Renal cortex interstitium (tissue), 11 donors: Measurements from ENCODE around the gene CHAF1A. TPM values are rescaled to one million over a fixed set of nuclear protein-coding genes. Genes with fewer than 3 reads are reported as not detected.

Experiments used
- DNase-seq, 11 donors: peaks; one replicate each; pipeline ENCODE4 v3.0.0-alpha.2; 2013; ENCODE audit warnings: low read depth in 9 of 11, low spot score in 4 of 11; ENCODE audit errors: extremely low read depth in 1 of 11
- polyA plus RNA-seq, 3 donors: library from polyadenylated mRNA; unstranded; fragments of 120-200 nt; gene quantifications; one replicate each; pipeline ENCODE4 v1.2.1, GENCODE V29; 2013; ENCODE audit not compliant: insufficient read length in 3 of 3

CHAF1A gene
- polyA plus RNA-seq, 3 donors: 20.5 to 27.9 (median 24.2) TPM

DNA sequence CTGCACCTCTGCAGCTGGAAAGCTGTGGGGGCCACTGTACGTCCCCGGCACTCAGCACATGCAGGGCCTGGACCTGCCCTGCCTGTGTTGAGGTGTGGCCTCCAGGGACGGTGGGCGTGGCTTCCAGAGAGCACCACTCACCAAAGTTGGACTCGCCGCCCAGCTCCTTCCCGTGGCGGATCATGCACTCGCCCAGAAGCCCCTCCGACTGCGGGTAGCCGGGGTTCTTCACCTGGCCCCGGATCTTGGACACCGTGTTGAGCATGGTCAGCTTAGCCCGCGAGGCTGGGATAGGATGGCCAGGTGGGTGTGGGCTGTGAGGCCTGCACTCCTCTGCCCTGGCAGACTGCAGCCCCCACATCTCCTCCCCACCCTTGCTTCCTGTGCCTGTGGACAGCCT lies 37.1 kb upstream of the CHAF1A start:
- DNase-seq: no peak

- DNase-seq: no peak
These were observed 36.4 kb upstream of the CHAF1A start for GRCh38 chr19:4365791-4366665.

DNA sequence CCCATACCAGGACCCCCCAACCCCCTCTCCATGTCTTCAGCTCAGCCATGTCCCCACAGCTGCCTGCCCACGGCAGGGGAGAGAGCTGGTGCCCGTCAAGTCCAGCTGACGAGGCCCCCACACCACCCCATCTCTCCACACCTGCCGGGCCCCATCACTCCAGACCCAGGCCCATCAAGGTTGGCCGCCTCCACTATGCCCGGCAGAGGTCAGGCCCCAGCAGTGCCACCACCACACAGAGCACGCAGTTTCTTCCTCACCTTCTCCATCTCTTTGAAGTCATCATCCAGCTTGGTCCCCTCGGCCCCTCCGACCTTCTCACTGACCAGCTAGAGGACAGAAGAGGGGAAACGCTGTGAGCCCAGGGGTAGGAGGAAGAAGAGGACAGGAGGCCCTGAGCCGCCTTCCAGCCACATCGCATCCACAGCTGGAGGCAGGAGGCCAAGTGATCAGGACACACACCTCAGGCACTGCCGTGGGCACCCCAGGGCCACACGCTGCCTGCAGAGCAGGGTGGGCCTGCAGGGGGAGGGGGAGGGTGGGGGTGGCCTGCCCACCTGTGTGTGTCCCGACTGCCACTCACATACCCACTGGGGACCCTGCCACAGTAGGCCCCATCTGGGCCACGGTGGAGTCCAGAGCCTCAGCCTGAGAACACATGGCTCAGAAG lies 35.6 kb upstream of the CHAF1A start:
- DNase-seq: no peak

DNA sequence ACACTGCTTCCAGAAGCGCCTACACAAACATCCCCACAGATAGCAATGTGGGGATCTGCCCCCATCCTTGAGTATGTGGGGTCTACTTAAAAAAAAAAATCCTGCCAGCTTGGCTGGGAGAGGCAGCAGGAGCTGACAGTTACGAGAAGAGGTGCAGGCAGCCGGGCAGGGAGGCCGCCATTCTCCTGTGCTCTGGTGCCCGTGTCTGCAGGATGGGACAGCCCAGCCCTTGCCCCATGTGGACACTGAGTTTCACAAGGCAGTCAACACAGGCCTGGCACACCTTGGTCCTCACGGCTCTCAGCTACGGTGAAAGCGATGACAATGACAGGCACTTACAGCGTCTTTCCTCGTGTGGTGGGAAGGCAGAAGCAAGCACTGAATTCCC lies 35.1 kb upstream of the CHAF1A start:
- DNase-seq: no peak

GRCh38 chr19:4367781-4368127 lies 34.7 kb upstream of the CHAF1A start:
- no peak for DNase-seq

GRCh38 chr19:4368128-4368820 lies 34.2 kb upstream of the CHAF1A start:
- no peak for DNase-seq

- DNase-seq: no peak
These were observed 33.1 kb upstream of the CHAF1A start for GRCh38 chr19:4369109-4369887.

DNA sequence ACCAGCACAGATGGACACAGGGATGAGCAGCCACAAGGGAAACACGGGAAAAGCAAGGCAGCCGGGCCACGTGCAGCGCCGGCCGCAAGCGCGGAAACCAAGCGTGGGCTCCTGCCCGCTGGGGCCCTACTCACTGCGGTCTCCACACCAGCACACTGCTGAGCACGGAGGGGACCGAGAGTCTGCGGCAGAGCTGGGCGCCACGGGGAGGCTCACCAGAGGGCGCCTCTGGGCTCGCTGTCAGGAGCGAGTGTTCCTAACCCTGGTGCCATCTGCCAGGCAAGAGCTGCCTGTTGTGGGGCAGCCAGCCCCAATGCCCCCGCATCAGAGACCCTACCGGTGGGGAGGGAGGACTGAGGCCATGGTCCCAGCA lies 32.6 kb upstream of the CHAF1A start:
- DNase-seq: no peak

DNA sequence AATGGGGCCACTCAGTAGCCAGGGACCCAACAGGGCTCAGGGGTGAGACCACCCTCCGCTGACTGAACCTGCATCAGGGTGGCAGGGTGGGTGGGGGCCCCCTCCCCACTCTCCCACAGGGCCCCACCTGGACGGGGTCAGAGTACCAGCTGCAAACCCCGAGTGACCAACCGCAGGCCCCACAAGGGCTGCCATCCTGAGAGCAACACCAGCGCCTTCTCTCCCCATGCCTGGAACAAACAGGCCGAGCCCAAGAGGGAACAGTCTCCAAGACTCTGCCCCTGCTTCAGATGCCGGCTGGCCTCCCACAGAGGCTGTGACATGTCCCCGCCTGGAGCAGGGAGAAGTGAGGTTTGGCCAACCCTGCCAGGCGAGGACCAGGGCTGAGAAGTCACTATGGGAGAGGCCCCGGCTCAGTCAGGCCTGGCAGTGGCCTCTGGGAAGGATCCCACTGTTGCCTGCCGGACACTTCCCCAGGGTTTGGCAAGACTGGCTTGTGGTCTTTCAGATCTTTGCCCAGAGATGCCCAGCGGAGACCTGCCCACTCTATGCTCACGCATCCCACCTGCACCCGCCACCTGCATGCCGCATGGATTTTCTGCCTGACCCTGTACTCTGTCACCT lies 31.9 kb upstream of the CHAF1A start:
- DNase-seq: no peak

GRCh38 chr19:4371247-4372164 lies 30.9 kb upstream of the CHAF1A start:
- DNase-seq: no peak

GRCh38 chr19:4372165-4373012 lies 30.1 kb upstream of the CHAF1A start:
- DNase-seq: no peak

GRCh38 chr19:4373013-4373367 lies 29.4 kb upstream of the CHAF1A start:
- no peak for DNase-seq

GRCh38 chr19:4373601-4374497 lies 28.6 kb upstream of the CHAF1A start:
- DNase-seq: no peak

DNA sequence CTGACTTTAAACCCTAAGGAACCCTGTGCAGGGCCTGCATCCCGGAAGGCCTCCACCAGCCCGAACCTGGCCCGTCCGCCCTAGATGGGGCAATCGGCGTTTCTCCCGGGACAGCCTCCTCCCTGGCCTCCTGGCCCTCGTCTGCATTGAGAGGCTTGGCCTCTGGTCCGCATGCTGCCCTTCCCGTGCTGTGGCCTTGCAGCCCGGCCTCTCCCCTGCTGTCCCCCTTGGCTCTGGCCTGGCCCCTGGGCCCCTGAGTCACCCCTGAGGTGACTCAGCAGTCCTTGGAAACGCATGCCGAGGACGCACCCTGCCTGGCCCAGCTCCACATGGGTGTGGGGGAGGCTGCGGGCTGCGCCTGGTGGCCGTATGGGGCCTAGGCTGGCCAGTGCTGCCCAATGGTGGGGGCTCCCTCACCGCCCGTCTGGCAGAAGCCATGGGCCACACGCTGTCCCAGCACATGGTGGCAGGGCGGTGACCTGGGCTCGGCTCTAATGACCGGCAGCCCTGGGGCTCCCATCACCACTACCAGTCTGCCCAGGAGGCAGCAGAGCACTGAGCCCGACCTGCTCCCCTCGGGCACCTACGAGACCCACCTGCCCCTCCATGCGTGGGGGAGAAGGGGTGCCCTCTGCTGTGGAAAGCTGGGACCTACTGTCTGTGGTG lies 27.8 kb upstream of the CHAF1A start:
- DNase-seq: no peak

- peak in 1 of 11 donors; percentile 50 for DNase-seq
These were observed 27.0 kb upstream of the CHAF1A start for GRCh38 chr19:4375164-4376027.
